H1 (cell line): ENCODE measurements around the gene NRDE2. TPM values are rescaled to one million over a fixed set of nuclear protein-coding genes. Genes with fewer than 3 reads are reported as not detected.

Experiments
- CTCF ChIA-PET: fragments of 300-600 bp; sonication (Branson Sonifier 250); formaldehyde crosslinking; loops from one replicate; lab custom pipeline; 2021; ENCODE audit not compliant: partially characterized antibody; lab: Charles Lee
- POLR2A ChIA-PET: fragments of 300-600 bp; sonication (Branson Sonifier 250); formaldehyde crosslinking; loops from one replicate; lab custom pipeline; 2021; ENCODE audit warnings: inconsistent platforms; ENCODE audit not compliant: partially characterized antibody; lab: Charles Lee
- DNase-seq, 2 experiments: peaks; one replicate each; pipeline versions ENCODE4 v3.0.0 to v3.0.0-alpha.2; 2010 to 2022; ENCODE audit warnings: low spot score in 2 of 2, low read depth in 1 of 2, mixed read lengths in 1 of 2
- FAIRE-seq: peaks from 2 replicates; lab custom pipeline; 2011; peaks lifted over from hg19 to GRCh38; lab: Jason Lieb, UNC
- H2AFZ ChIP-seq: 2 replicates; pipeline ENCODE4 v1.8.1; 2012; ENCODE audit warnings: low read length, inconsistent platforms
- H2AK5ac ChIP-seq: 2 replicates; pipeline ENCODE4 v1.6.1; 2013; ENCODE audit warnings: low read depth, low read length
- H2BK120ac ChIP-seq: replicated peaks from 2 replicates; pipeline ENCODE3; 2013; ENCODE audit warnings: low read depth, low read length, inconsistent platforms
- H2BK12ac ChIP-seq: 2 replicates; pipeline ENCODE4 v1.6.1; 2013; ENCODE audit warnings: low read depth, low read length
- H2BK15ac ChIP-seq: 2 replicates; pipeline ENCODE4 v1.6.1; 2013; ENCODE audit warnings: low read length
- H2BK20ac ChIP-seq: 2 replicates; pipeline ENCODE4 v1.6.1; 2013; ENCODE audit warnings: low read length
- H2BK5ac ChIP-seq: 2 replicates; pipeline ENCODE4 v1.6.1; 2013; ENCODE audit warnings: low read depth, low read length
- H3K14ac ChIP-seq: 2 replicates; pipeline ENCODE4 v1.6.1; 2013; ENCODE audit warnings: inconsistent platforms; ENCODE audit not compliant: insufficient read length
- H3K18ac ChIP-seq: 2 replicates; pipeline ENCODE4 v1.6.1; 2013; ENCODE audit warnings: low read length; ENCODE audit errors: extremely low read depth
- H3K23ac ChIP-seq: 2 replicates; pipeline ENCODE4 v1.6.1; 2013; ENCODE audit warnings: inconsistent platforms; ENCODE audit not compliant: insufficient read length
- H3K23me2 ChIP-seq: 2 replicates; pipeline ENCODE4 v1.6.1; 2013; ENCODE audit warnings: low read depth, low read length
- H3K27ac ChIP-seq: 2 replicates; pipeline ENCODE4 v1.6.1; 2011; ENCODE audit warnings: low read depth, low read length, inconsistent platforms
- H3K27me3 ChIP-seq, 4 experiments: replicated peaks in 1 of 4; 1 replicate in 1 of 4; 2 replicates in 3 of 4; pipeline versions ENCODE4 v1.6.1 to v1.8.1; 2011 to 2013; ENCODE audit warnings: low read length in 3 of 4, mild to moderate bottlenecking in 3 of 4, inconsistent platforms in 2 of 4, mixed read lengths in 2 of 4, moderate library complexity in 1 of 4; ENCODE audit not compliant: control insufficient read depth in 3 of 4, insufficient read depth in 3 of 4; ENCODE audit errors: extremely low read depth in 1 of 4
- H3K36me3 ChIP-seq, 4 experiments: 2 replicates each; pipeline versions ENCODE4 v1.6.1 to v1.8.1; 2011 to 2013; ENCODE audit warnings: mild to moderate bottlenecking in 4 of 4, low read length in 3 of 4, moderate library complexity in 2 of 4, control low read depth in 1 of 4, inconsistent platforms in 1 of 4; ENCODE audit not compliant: insufficient read depth in 4 of 4, control insufficient read depth in 2 of 4
- H3K4ac ChIP-seq: replicated peaks from 2 replicates; pipeline ENCODE3; 2013; ENCODE audit warnings: low read length, low read depth, mixed read lengths, inconsistent platforms; ENCODE audit not compliant: insufficient read length
- H3K4me1 ChIP-seq, 4 experiments: replicated peaks in 1 of 4; 1 replicate in 1 of 4; 2 replicates in 3 of 4; pipeline versions ENCODE4 v1.6.1 to v1.8.1; 2011 to 2013; ENCODE audit warnings: low read length in 3 of 4, inconsistent platforms in 2 of 4, mixed read lengths in 1 of 4; ENCODE audit not compliant: insufficient read depth in 4 of 4, control insufficient read depth in 3 of 4
- H3K4me2 ChIP-seq, 2 experiments: 2 replicates each; pipeline versions ENCODE4 v1.6.1 to v1.8.1; 2011 to 2013; ENCODE audit warnings: low read depth in 2 of 2, low read length in 2 of 2, control low read depth in 1 of 2, inconsistent platforms in 1 of 2, mild to moderate bottlenecking in 1 of 2; ENCODE audit not compliant: insufficient read depth in 1 of 2
- H3K4me3 ChIP-seq, 4 experiments: fragments of 200-600, 300-600 bp in 1 of 4; sonication (generic), shearing (Covaris generic), sonication (Bioruptor Twin) in 1 of 4; 2 replicates each; pipeline versions ENCODE4 v1.5.1 to v1.8.1; 2011 to 2016; ENCODE audit warnings: low read length in 4 of 4, low read depth in 3 of 4, control low read depth in 2 of 4, inconsistent platforms in 2 of 4, mild to moderate bottlenecking in 2 of 4, mixed read lengths in 1 of 4, moderate library complexity in 1 of 4; ENCODE audit not compliant: insufficient read depth in 2 of 4; ENCODE audit errors: extremely low read depth in 1 of 4
- H3K56ac ChIP-seq: replicated peaks from 2 replicates; pipeline ENCODE3; 2013; ENCODE audit warnings: low read depth, mild to moderate bottlenecking, mixed read lengths, low read length, inconsistent platforms; ENCODE audit not compliant: insufficient read length
- H3K79me1 ChIP-seq: 2 replicates; pipeline ENCODE4 v1.6.1; 2013; ENCODE audit warnings: low read depth, low read length, control low read depth
- H3K79me2 ChIP-seq, 2 experiments: 2 replicates each; pipeline versions ENCODE4 v1.6.1 to v1.8.1; 2012 to 2013; ENCODE audit warnings: low read length in 2 of 2, mild to moderate bottlenecking in 2 of 2, inconsistent platforms in 1 of 2; ENCODE audit not compliant: insufficient read depth in 2 of 2, control insufficient read depth in 1 of 2
- H3K9ac ChIP-seq, 4 experiments: replicated peaks in 1 of 4; 1 replicate in 1 of 4; 2 replicates in 3 of 4; pipeline versions ENCODE4 v1.6.1 to v1.8.1; 2011 to 2013; ENCODE audit warnings: low read depth in 3 of 4, low read length in 3 of 4, control low read depth in 2 of 4, mild to moderate bottlenecking in 2 of 4, moderate library complexity in 2 of 4, inconsistent platforms in 1 of 4; ENCODE audit errors: extremely low read depth in 1 of 4
- H3K9me3 ChIP-seq, 2 experiments: 2 replicates each; pipeline versions ENCODE4 v1.6.1 to v1.8.1; 2012 to 2013; ENCODE audit warnings: mild to moderate bottlenecking in 2 of 2, moderate library complexity in 2 of 2, control low read depth in 1 of 2, inconsistent platforms in 1 of 2, low read depth in 1 of 2, low read length in 1 of 2, mixed read lengths in 1 of 2; ENCODE audit not compliant: insufficient read depth in 2 of 2
- H4K20me1 ChIP-seq, 2 experiments: replicated peaks in 1 of 2; 2 replicates each; pipeline versions ENCODE3 to v1.8.1; 2011 to 2013; ENCODE audit warnings: inconsistent platforms in 2 of 2, low read length in 2 of 2, mild to moderate bottlenecking in 1 of 2; ENCODE audit not compliant: insufficient read depth in 2 of 2, control insufficient read depth in 1 of 2
- H4K5ac ChIP-seq: 2 replicates; pipeline ENCODE4 v1.6.1; 2013; ENCODE audit warnings: low read length, low read depth, mixed read lengths, inconsistent platforms; ENCODE audit not compliant: insufficient read length
- H4K8ac ChIP-seq: 2 replicates; pipeline ENCODE4 v1.8.0; 2013; ENCODE audit warnings: mild to moderate bottlenecking, moderate library complexity, low read length, inconsistent platforms; ENCODE audit not compliant: insufficient read depth; ENCODE audit errors: extremely low read depth
- H4K91ac ChIP-seq: replicated peaks from 2 replicates; pipeline ENCODE3; 2013; ENCODE audit warnings: low read length, mixed read lengths, inconsistent platforms; ENCODE audit not compliant: insufficient read length
- BCL11A ChIP-seq, 2 experiments: IDR thresholded peaks; one replicate each; pipeline ENCODE4 v1.6.1; 2011; ENCODE audit warnings: low read depth in 2 of 2, low read length in 2 of 2, mild to moderate bottlenecking in 2 of 2
- CTBP2 ChIP-seq: IDR thresholded peaks from 2 replicates; pipeline ENCODE4 v1.7.0; 2011; ENCODE audit warnings: borderline replicate concordance, mild to moderate bottlenecking, moderate library complexity, mixed read lengths, low read length; ENCODE audit not compliant: insufficient read depth, insufficient read length
- CTCF ChIP-seq, 3 experiments: IDR thresholded peaks; 1 replicate in 2 of 3; 2 replicates in 1 of 3; pipeline versions ENCODE4 v1.5.1 to v1.6.1; 2011; ENCODE audit warnings: low read length in 3 of 3, mild to moderate bottlenecking in 3 of 3, inconsistent platforms in 2 of 3, low read depth in 1 of 3, moderate library complexity in 1 of 3; ENCODE audit not compliant: insufficient read depth in 1 of 3; ENCODE audit errors: control extremely low read depth in 1 of 3
- GABPA ChIP-seq: IDR thresholded peaks from 2 replicates; pipeline ENCODE4 v1.6.1; 2011; ENCODE audit warnings: mild to moderate bottlenecking, low read length, moderate library complexity, borderline replicate concordance; ENCODE audit not compliant: insufficient read depth
- HDAC6 ChIP-seq: IDR thresholded peaks from one replicate; pipeline ENCODE4 v1.7.1; 2012; ENCODE audit warnings: low read depth, mild to moderate bottlenecking, inconsistent platforms, low read length, moderate library complexity
- KDM5A ChIP-seq: fragments of 200-600 bp; IDR thresholded peaks from 2 replicates; pipeline ENCODE4 v1.7.1; 2012; ENCODE audit warnings: mild to moderate bottlenecking, low read length, inconsistent platforms, mixed read lengths
- RNF2 ChIP-seq: fragments of 200-900, 300-1000 bp; sonication (generic); IDR thresholded peaks from 2 replicates; pipeline ENCODE4 v1.7.1; 2016; ENCODE audit warnings: borderline replicate concordance, low read depth, mild to moderate bottlenecking, antibody characterized with exemption, low read length; ENCODE audit not compliant: poor library complexity, severe bottlenecking; ENCODE audit errors: missing control alignments
- SP1 ChIP-seq: IDR thresholded peaks from 2 replicates; pipeline ENCODE4 v1.6.1; 2011; ENCODE audit warnings: low read depth, low read length
- SP2 ChIP-seq: IDR thresholded peaks from 2 replicates; pipeline ENCODE4 v1.6.1; 2012; ENCODE audit warnings: mild to moderate bottlenecking, low read length, inconsistent platforms
- TCF12 ChIP-seq: IDR thresholded peaks from 2 replicates; pipeline ENCODE4 v1.6.1; 2011; ENCODE audit warnings: low read depth, mild to moderate bottlenecking, low read length
- YY1 ChIP-seq: IDR thresholded peaks from 2 replicates; pipeline ENCODE4 v1.6.1; 2011; ENCODE audit warnings: low read depth, mild to moderate bottlenecking, low read length
- ZNF274 ChIP-seq: IDR thresholded peaks from 2 replicates; pipeline ENCODE4 v1.7.0; 2012; ENCODE audit warnings: low read length, borderline replicate concordance; ENCODE audit errors: extremely low read depth
- WGBS, 2 experiments: shearing (Covaris generic) in 1 of 2; methylation state at CpG; one replicate each; pipeline versions ENCODE4 v1.1.6 to v1.1.7; 2013 to 2015; ENCODE audit warnings: low lambda C conversion rate in 2 of 2, mixed read lengths in 2 of 2, inconsistent platforms in 1 of 2, low coverage in 1 of 2, missing lambda C conversion rate in 1 of 2; ENCODE audit not compliant: insufficient replicate concordance in 2 of 2, insufficient coverage in 1 of 2, insufficient read length in 1 of 2; ENCODE audit errors: extremely low coverage in 1 of 2, missing lambda C conversion rate in 1 of 2; 5-methylcytosine and 5-hydroxymethylcytosine counted together
- polyA plus RNA-seq, 7 experiments: library from polyadenylated mRNA; depleted of rRNA in 3 of 7; stranded (reverse) in 5 of 7; unstranded in 2 of 7; fragments of >200 nt in 5 of 7; fragments of 200-250 nt in 2 of 7; gene quantifications; 1 replicate in 5 of 7; 2 replicates in 1 of 7; 4 replicates in 1 of 7; pipeline versions ENCODE4 v1.2.1 to v1.2.3, GENCODE V29; 2011 to 2013; ENCODE audit warnings: missing spikeins in 2 of 7, mixed read lengths in 2 of 7
- total RNA-seq: library from RNA; stranded (reverse); fragmentation: NEBNext Ultra II Directional; extraction: Animal tissue kit (Norgen Biotek cat#: 25700); gene quantifications from 2 replicates; pipeline ENCODE4 v1.2.1, GENCODE V29; 2021

Gene NRDE2
- total and polyA plus RNA-seq, 2 of the 8 experiments (the other 6 are each of a cell fraction or from before 2014, with no cell fraction given) = 4.9 to 12.1 TPM

- Histone ChIP-seq H4K20me1 (no peaks in the 10 kb centered on the region), H3K79me1 (no peaks in the 10 kb centered on the region), H4K5ac (no peak overlapping the region), H3K4me3 (no peak overlapping the region), H3K36me3 (no peaks in the 10 kb centered on the region), H2BK5ac (no peak overlapping the region), H3K9ac (no peak overlapping the region), H3K27ac (no peak overlapping the region), H3K79me2 (no peaks in the 10 kb centered on the region), H4K8ac (no peak overlapping the region), H3K18ac (no peak overlapping the region), H3K56ac (no peak overlapping the region), H3K4me2 (no peak overlapping the region), H2BK15ac (no peak overlapping the region), H3K4ac (no peak overlapping the region), H3K27me3 (no peaks in the 10 kb centered on the region), H3K9me3 (no peaks in the 10 kb centered on the region), H2BK20ac (no peak overlapping the region), H2BK120ac (no peak overlapping the region), H2AK5ac (no peak overlapping the region), H4K91ac (no peak overlapping the region), H2AFZ (no peak overlapping the region), H3K4me1 (peaks cover 0 to 5% (median 4%) of the 10 kb centered on the region in 4 experiments; a peak in 3 of 7 replicates), H3K14ac (no peak overlapping the region), H2BK12ac (no peak overlapping the region), H3K23ac (no peak overlapping the region), H3K23me2 (no peaks in the 10 kb centered on the region; the same call in 1 of the 2 replicates)
- ChIA-PET CTCF (no interaction called here), POLR2A (interaction anchor here (1.2 kb wide), 1 partner anchor 48 kb away, joined by 3 read pairs; no protein-coding TSS in a partner anchor)
- TF ChIP-seq SP1 (no peak), YY1 (no peak), RNF2 (no peak), CTCF (IDR thresholded peaks at IDR 0.05; ENCODE audit: control extremely low read depth in 1 of 3, insufficient read depth in 1 of 3, low read depth in 1 of 3, low read length in 3 of 3) (no peak), KDM5A (no peak), BCL11A (IDR thresholded peaks at IDR 0.05; ENCODE audit: low read depth in 2 of 2, low read length in 2 of 2) (no peak), SP2 (no peak), ZNF274 (no peak), CTBP2 (no peak), TCF12 (no peak), GABPA (no peak), HDAC6 (no peak)
- DNase-seq (no peak), FAIRE-seq (no peak)
- 93% methylated on average over 2 of the region's 2 CpGs; no CpG with 5 or more reads in 1 of the 2 experiments for WGBS, 2 experiments
Measured at GRCh38 chr14:90348270-90348669, 16.5 kb upstream of the NRDE2 start.
